ENCODE measurements around the gene LRRFIP1.

DNA sequence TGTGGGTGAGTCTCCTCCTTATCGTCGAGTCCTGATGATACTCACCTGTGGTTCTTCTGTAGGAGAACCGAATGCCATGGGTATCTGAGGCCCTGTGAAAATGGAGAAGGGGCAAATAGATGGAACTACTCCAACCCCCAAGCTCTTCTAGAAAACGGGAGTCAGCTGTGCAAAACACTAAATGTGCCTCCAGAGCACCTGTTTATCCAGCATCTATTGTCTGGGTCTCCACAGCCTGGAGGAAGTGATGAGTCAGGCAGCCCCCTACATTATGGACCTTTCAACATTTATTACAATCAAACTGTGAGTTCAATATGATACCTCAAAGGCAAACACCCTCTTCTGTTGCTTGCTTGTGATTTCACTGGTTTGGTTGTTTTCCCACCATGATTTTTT, 9.8 kb upstream of the LRRFIP1 start:
- no peak for TF ChIP-seq EZH2 (IDR thresholded peaks at IDR 0.05; ENCODE audit: low read length)
- TF ChIP-seq, protein P1, sequence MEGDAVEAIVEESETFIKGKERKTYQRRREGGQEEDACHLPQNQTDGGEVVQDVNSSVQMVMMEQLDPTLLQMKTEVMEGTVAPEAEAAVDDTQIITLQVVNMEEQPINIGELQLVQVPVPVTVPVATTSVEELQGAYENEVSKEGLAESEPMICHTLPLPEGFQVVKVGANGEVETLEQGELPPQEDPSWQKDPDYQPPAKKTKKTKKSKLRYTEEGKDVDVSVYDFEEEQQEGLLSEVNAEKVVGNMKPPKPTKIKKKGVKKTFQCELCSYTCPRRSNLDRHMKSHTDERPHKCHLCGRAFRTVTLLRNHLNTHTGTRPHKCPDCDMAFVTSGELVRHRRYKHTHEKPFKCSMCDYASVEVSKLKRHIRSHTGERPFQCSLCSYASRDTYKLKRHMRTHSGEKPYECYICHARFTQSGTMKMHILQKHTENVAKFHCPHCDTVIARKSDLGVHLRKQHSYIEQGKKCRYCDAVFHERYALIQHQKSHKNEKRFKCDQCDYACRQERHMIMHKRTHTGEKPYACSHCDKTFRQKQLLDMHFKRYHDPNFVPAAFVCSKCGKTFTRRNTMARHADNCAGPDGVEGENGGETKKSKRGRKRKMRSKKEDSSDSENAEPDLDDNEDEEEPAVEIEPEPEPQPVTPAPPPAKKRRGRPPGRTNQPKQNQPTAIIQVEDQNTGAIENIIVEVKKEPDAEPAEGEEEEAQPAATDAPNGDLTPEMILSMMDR (optimal IDR thresholded peaks at IDR 0.05 in 1 of 3, IDR thresholded peaks at IDR 0.05 in 1 of 3, conservative IDR thresholded peaks at IDR 0.05 in 1 of 3; ENCODE audit: extremely low read depth in 1 of 3, insufficient read depth in 2 of 3, low read length in 3 of 3): no peak
